Chondrocyte (in vitro differentiated cells): Measurements from ENCODE around the gene PTDSS2. TPM values are rescaled to one million over a fixed set of nuclear protein-coding genes. Genes with fewer than 3 reads are reported as not detected.

ENCODE experiments used
- DNase-seq: peaks from one replicate; pipeline ENCODE4 v3.0.0; 2021; ENCODE audit warnings: mixed read lengths, low spot score
- H3K27ac Mint-ChIP-seq: one replicate; pipeline ENCODE4 v1.8.0; 2021; ENCODE audit warnings: mild to moderate bottlenecking, moderate library complexity, mixed read lengths; ENCODE audit not compliant: unreplicated experiment
- H3K27me3 Mint-ChIP-seq: 2 replicates; pipeline ENCODE4 v1.8.0; 2021; ENCODE audit warnings: low read depth, mixed read lengths
- H3K36me3 Mint-ChIP-seq: 2 replicates; pipeline ENCODE4 v1.8.0; 2021; ENCODE audit warnings: low read depth, mixed read lengths
- H3K4me1 Mint-ChIP-seq: 2 replicates; pipeline ENCODE4 v1.8.0; 2021; ENCODE audit warnings: low read depth, mild to moderate bottlenecking, mixed read lengths
- H3K4me3 Mint-ChIP-seq: one replicate; pipeline ENCODE4 v1.8.0; 2021; ENCODE audit warnings: mild to moderate bottlenecking, moderate library complexity, mixed read lengths; ENCODE audit not compliant: unreplicated experiment
- H3K9me3 Mint-ChIP-seq: 2 replicates; pipeline ENCODE4 v1.8.0; 2021; ENCODE audit warnings: low read depth, mixed read lengths
- total RNA-seq: library from RNA; stranded (reverse); gene quantifications from 3 replicates; pipeline ENCODE4 v1.2.1, GENCODE V29; 2021
- TF ChIP-seq, protein P1 (sequence below): fragments of 200-600 bp; sonication (generic); IDR thresholded peaks from 2 replicates; pipeline ENCODE4 v1.5.0; 2021; ENCODE audit warnings: antibody characterized with exemption, mild to moderate bottlenecking, moderate library complexity

The PTDSS2 gene
- total RNA-seq, 1 donor from 2014 or later = 30.0 TPM

DNA sequence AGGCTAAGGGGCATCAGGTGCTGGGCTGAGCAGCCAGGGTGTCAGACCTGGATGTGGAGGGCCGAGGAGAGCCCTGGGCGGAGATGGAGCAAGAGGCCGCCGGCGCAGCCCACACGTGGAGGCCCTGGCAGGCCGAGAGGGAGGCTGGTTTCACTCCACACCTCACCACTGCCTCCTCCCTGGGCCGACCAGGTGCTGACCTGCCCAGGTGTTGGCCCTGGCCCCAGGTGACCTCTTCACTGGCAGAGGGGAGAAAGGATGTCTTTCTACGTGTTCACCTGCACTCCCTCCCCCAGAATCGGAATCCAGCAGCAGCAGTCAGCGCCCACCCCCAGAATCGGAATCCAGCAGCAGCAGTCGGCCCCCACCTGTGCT, 9.0 kb upstream of the PTDSS2 start:
- Mint-ChIP-seq H3K27me3 (no peaks in the 10 kb centered on the region), H3K9me3 (no peaks in the 10 kb centered on the region), H3K4me3 (no peak overlapping the region), H3K27ac (no peak overlapping the region), H3K36me3 (no peaks in the 10 kb centered on the region), H3K4me1 (peaks cover 10% of the 10 kb centered on the region)
- TF ChIP-seq, protein P1, sequence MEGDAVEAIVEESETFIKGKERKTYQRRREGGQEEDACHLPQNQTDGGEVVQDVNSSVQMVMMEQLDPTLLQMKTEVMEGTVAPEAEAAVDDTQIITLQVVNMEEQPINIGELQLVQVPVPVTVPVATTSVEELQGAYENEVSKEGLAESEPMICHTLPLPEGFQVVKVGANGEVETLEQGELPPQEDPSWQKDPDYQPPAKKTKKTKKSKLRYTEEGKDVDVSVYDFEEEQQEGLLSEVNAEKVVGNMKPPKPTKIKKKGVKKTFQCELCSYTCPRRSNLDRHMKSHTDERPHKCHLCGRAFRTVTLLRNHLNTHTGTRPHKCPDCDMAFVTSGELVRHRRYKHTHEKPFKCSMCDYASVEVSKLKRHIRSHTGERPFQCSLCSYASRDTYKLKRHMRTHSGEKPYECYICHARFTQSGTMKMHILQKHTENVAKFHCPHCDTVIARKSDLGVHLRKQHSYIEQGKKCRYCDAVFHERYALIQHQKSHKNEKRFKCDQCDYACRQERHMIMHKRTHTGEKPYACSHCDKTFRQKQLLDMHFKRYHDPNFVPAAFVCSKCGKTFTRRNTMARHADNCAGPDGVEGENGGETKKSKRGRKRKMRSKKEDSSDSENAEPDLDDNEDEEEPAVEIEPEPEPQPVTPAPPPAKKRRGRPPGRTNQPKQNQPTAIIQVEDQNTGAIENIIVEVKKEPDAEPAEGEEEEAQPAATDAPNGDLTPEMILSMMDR = no peak
- DNase-seq = peak; percentile 87

DNA sequence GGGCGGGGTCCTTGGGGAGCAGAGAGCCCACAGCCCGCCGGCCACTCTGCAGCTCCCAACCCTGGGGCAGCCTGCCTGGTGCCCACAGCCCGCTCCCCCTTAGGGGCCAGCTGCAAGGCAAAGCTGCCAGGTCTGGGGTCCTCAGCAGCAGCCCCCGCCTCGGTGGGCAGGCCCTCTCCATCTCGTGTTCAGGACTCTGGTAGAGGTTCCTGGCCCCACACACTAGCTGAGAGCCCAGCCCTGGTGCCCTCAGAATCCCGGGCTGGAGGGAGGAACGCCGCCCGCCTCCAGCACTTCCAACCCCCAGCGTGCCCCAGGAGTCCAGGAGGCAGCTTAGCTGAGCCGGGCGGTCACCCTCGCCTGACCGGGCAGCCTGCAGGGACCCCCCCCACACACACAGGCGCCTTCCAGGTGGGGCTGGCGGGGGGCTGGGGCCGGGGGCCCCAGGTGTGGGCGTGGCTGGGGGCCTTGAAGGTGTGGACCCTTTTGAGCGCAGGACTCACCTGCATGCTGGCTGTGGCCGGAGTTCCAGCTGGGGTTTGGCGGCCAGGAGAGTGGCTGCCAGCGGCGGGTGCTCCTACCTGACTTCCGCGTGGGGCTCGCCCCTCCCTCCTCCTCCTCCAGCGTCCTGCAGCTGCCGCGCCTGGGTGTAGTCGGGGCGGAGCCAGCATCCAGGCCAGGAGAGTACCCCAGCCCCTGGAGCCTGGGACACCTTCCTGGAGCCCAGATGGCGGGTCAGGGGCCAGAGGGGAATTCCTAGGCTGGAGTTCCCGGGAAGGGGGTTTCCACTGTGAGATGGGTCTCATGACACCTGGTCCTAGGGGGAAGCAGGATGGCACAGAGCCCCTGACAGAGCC, 8.4 kb upstream of the PTDSS2 start, which contains the start of gene ANO9:
TSS of gene ANO9 (minus strand) at position 594 of the 857 bp plus-strand sequence. CDS start at position 509, 85 bp downstream.
- peak; percentile 88 for DNase-seq
- Mint-ChIP-seq H3K27me3 (no peaks in the 10 kb centered on the region), H3K4me3 (no peak within 1 kb of the TSS), H3K9me3 (no peaks in the 10 kb centered on the region), H3K27ac (no peak within 1 kb of the TSS), H3K4me1 (peaks cover 10% of the 10 kb centered on the region), H3K36me3 (no peaks in the 10 kb centered on the region)
- TF ChIP-seq, protein P1 = no peak

DNA sequence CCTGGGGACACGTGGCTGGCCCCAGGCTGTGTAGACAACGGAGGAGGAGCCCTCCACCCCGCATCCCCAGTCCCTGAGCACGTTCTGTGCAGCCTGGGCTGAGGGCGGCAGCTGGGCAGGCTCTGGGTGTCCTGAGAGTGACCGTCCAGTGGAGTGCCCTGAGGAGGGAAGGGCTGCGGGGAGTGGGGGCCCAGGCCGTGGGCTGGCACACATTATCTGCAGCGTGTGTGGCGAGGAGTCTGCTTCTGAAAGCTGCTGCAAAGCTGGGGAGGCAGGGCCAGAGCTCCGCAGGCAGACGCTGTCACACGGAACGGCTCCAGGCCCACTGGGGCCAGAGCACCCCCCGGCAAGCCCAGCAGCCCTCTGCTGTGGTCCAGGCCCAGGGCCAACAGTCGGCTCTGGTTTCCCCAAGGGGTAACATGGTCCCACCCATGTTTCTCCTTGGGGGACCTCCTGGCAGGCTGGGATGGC, 7.4 kb upstream of the PTDSS2 start:
- Mint-ChIP-seq H3K27me3 (no peaks in the 10 kb centered on the region), H3K27ac (peak overlapping the region; percentile 12), H3K4me1 (peaks cover 10% of the 10 kb centered on the region), H3K36me3 (no peaks in the 10 kb centered on the region), H3K4me3 (no peak overlapping the region), H3K9me3 (no peaks in the 10 kb centered on the region)
- TF ChIP-seq, protein P1 = no peak
- peak; percentile 86 for DNase-seq

DNA sequence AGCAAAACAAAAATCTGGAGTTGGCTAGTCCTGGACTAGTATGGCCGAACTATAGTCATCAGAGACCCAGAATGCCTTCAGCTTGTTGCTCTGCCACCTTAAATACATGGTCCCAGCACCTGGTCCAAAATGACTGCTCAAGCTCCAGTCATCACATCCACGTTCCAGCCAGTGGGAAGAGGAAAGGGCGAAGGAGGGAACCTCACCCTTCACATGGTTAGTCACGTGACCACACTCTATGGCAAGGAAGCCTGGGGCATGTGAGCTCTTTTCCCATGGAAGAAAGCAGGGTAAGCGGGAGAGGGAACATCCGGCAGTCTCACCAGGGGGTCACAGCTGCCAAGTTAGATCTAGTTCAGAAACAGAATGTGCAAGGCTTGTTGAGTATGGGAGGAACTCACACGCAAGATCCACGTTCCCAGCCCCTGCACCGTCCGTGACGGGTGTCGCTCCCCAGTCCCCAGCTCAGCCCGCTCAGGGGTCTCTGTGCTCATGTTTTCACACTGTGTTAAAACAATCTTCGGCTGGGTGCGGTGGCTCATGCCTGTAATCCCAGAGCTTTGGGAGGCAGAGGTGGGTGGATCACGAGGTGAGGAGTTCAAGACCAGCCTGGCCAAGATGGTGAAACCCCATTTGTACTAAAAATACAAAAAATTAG, 6.4 kb upstream of the PTDSS2 start:
- H3K36me3 Mint-ChIP-seq = no peaks in the 10 kb centered on the region
- TF ChIP-seq, protein P1 = no peak
- no peaks in the 10 kb centered on the region for H3K27me3 Mint-ChIP-seq
- H3K4me3 Mint-ChIP-seq = no peak overlapping the region
- H3K27ac Mint-ChIP-seq = peak overlapping the region; percentile 63
- DNase-seq = peak; percentile 80
- H3K9me3 Mint-ChIP-seq = no peaks in the 10 kb centered on the region
- peaks cover 11% of the 10 kb centered on the region for H3K4me1 Mint-ChIP-seq

DNA sequence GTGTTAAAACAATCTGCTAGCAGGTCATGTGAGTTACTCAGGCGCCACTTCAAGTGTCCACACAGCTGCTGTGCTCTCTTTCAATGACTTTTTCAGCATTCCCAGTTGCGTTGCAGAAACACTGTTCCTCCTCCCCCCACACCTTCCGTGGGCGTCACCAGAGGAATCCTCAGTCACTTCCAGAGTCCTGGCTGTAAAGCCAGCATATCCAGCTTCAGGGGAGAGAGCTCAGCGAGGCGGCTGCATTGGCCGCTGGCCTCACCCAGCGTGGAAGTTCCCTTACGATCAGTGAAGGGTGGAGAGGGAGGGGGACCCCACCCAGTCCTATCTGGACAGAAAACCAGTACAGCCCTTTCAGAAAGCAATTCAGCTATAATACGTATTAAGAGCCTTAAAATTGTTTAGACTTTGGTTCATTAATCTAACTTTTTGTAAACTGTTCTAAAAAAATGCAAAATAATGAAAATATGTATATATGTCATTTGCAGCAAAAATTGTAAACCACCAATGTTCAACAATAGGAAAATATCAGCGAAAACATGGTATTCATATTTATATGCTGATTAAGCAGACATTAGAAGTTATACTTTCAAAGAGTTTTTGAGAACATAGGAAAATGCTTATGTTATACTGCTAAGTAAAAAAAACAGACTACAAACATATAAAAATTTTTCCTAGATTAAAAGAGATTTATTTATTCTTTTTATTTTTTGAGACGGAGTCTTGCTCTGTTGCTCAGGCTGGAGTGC, 5.5 kb upstream of the PTDSS2 start:
- H3K36me3 Mint-ChIP-seq = no peaks in the 10 kb centered on the region
- peak overlapping the region; percentile 61 for H3K27ac Mint-ChIP-seq
- H3K9me3 Mint-ChIP-seq = no peaks in the 10 kb centered on the region
- no peaks in the 10 kb centered on the region for H3K27me3 Mint-ChIP-seq
- TF ChIP-seq, protein P1 = no peak
- peak; percentile 58 for DNase-seq
- H3K4me3 Mint-ChIP-seq = peak overlapping the region; percentile 28
- peaks cover 17% of the 10 kb centered on the region for H3K4me1 Mint-ChIP-seq
